ENCODE results near the gene PABPN1L.

GRCh38 chr16:88861359-88861758 is 5.1 kb downstream of the PABPN1L start:
- TF ChIP-seq CTCF (IDR thresholded peaks at IDR 0.05 in 8 of 11, conservative IDR thresholded peaks at IDR 0.05 in 3 of 11) (no peak), POLR2A (IDR thresholded peaks at IDR 0.05) (no peak), POLR2AphosphoS5 (IDR thresholded peaks at IDR 0.05) (peak in 2 of 3 donors; percentile 14 to 48)
